Large intestine (tissue), 3 donors: ENCODE measurements around the gene UBE3B. TPM values are rescaled to one million over a fixed set of nuclear protein-coding genes. Genes with fewer than 3 reads are reported as not detected.

Experiments used
- DNase-seq, 2 donors: peaks; one replicate each; pipeline versions ENCODE4 v3.0.0 to v3.0.0-alpha.2; 2013
- H3K27ac ChIP-seq: one replicate; pipeline ENCODE4 v1.5.1; 2013; ENCODE audit warnings: low read length
- H3K27me3 ChIP-seq: 2 replicates; pipeline ENCODE4 v1.6.1; 2013; ENCODE audit warnings: low read length; ENCODE audit not compliant: control insufficient read depth, insufficient read depth
- H3K36me3 ChIP-seq: 2 replicates; pipeline ENCODE4 v1.6.1; 2013; ENCODE audit warnings: low read length; ENCODE audit not compliant: control insufficient read depth, insufficient read depth
- H3K4me1 ChIP-seq: one replicate; pipeline ENCODE4 v1.6.1; 2013; ENCODE audit warnings: low read length; ENCODE audit not compliant: control insufficient read depth, insufficient read depth
- H3K4me3 ChIP-seq: one replicate; pipeline ENCODE4 v1.5.1; 2013; ENCODE audit warnings: low read length
- H3K9me3 ChIP-seq: one replicate; pipeline ENCODE4 v1.6.1; 2013; ENCODE audit warnings: mild to moderate bottlenecking, low read depth, low read length, moderate library complexity; ENCODE audit not compliant: control insufficient read depth
- WGBS: methylation state at CpG from one replicate; pipeline ENCODE4 v1.1.5; 2013; ENCODE audit warnings: low lambda C conversion rate; ENCODE audit not compliant: insufficient coverage; 5-methylcytosine and 5-hydroxymethylcytosine counted together
- polyA plus RNA-seq: library from polyadenylated mRNA; unstranded; fragments of 120-200 nt; gene quantifications from one replicate; pipeline ENCODE4 v1.2.1, GENCODE V29; 2013

The UBE3B gene
- polyA plus RNA-seq, 1 donor = 31.8 TPM

- no peak for DNase-seq
- Histone ChIP-seq H3K4me1 (no peaks in the 10 kb centered on the region), H3K27me3 (peaks cover 38% of the 10 kb centered on the region), H3K9me3 (no peaks in the 10 kb centered on the region), H3K4me3 (no peak overlapping the region), H3K27ac (no peak overlapping the region), H3K36me3 (no peaks in the 10 kb centered on the region)
- WGBS = no CpG with 5 or more reads among the region's 15 CpGs
Measured at GRCh38 chr12:109549613-109550270, 72.3 kb downstream of the UBE3B start.

- H3K36me3 ChIP-seq = no peaks in the 10 kb centered on the region
Measured at GRCh38 chr12:109550281-109550680, 72.8 kb downstream of the UBE3B start.

GRCh38 chr12:109551108-109551507 is 73.7 kb downstream of the UBE3B start:
- WGBS = no CpG with 5 or more reads among the region's 6 CpGs
- H3K27ac ChIP-seq = no peak overlapping the region
- no peak for DNase-seq
- no peak overlapping the region for H3K4me3 ChIP-seq
- peaks cover 38% of the 10 kb centered on the region for H3K27me3 ChIP-seq
- no peaks in the 10 kb centered on the region for H3K9me3 ChIP-seq
- H3K4me1 ChIP-seq = no peaks in the 10 kb centered on the region
- no peaks in the 10 kb centered on the region for H3K36me3 ChIP-seq

More at GRCh38 chr12:109550281-109550680, 72.8 kb downstream of the UBE3B start:
- no CpG with 5 or more reads among the region's 12 CpGs for WGBS
- DNase-seq = no peak
- no peak overlapping the region for H3K27ac ChIP-seq
- H3K9me3 ChIP-seq = no peaks in the 10 kb centered on the region
- no peaks in the 10 kb centered on the region for H3K4me1 ChIP-seq
- peaks cover 38% of the 10 kb centered on the region for H3K27me3 ChIP-seq
- H3K4me3 ChIP-seq = no peak overlapping the region

GRCh38 chr12:109552971-109553370 is 75.5 kb downstream of the UBE3B start:
- Histone ChIP-seq H3K4me3 (no peak overlapping the region), H3K9me3 (no peaks in the 10 kb centered on the region), H3K27me3 (peaks cover 34% of the 10 kb centered on the region), H3K36me3 (no peaks in the 10 kb centered on the region), H3K4me1 (peaks cover 4% of the 10 kb centered on the region), H3K27ac (no peak overlapping the region)
- DNase-seq = no peak
- no CpG with 5 or more reads among the region's 4 CpGs for WGBS

- DNase-seq = no peak
- no CpG with 5 or more reads among the region's 7 CpGs for WGBS
- Histone ChIP-seq H3K36me3 (no peaks in the 10 kb centered on the region), H3K27me3 (peaks cover 29% of the 10 kb centered on the region), H3K4me3 (no peak overlapping the region), H3K9me3 (no peaks in the 10 kb centered on the region), H3K27ac (no peak overlapping the region), H3K4me1 (peaks cover 9% of the 10 kb centered on the region)
Measured at GRCh38 chr12:109553483-109553882, 76.0 kb downstream of the UBE3B start.

GRCh38 chr12:109553906-109554500 is 76.6 kb downstream of the UBE3B start:
- no peak overlapping the region for H3K4me3 ChIP-seq
- H3K9me3 ChIP-seq = no peaks in the 10 kb centered on the region
- DNase-seq = no peak
- 80% methylated on average over 1 of the region's 16 CpGs for WGBS
- peaks cover 25% of the 10 kb centered on the region for H3K27me3 ChIP-seq
- H3K4me1 ChIP-seq = peaks cover 14% of the 10 kb centered on the region
- no peak overlapping the region for H3K27ac ChIP-seq
- no peaks in the 10 kb centered on the region for H3K36me3 ChIP-seq

DNA sequence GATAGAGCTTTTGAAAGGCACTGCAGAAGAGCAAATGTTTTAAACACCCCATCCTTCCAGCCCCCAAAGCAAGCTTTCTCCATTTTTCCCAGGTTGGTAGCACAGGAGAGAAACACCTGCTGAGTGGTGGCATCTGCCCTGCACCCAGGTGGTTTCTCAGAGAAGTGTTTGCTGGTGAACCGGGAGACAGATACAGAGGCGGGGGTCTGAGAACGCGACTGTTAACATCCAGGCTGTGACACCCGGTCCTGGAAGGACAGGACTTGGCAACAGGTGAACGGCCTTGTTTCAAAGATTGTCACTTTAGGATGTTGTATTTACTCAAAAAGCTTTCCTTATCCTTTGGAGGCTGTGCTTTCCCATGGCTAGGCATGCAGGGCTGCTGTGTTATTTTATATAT is 77.3 kb downstream of the UBE3B start:
- no peaks in the 10 kb centered on the region for H3K36me3 ChIP-seq

GRCh38 chr12:109555431-109556315 is 78.2 kb downstream of the UBE3B start:
- no peaks in the 10 kb centered on the region for H3K9me3 ChIP-seq
- peaks cover 3% of the 10 kb centered on the region for H3K36me3 ChIP-seq
- WGBS = 40% methylated on average over 1 of the region's 18 CpGs
- DNase-seq = no peak
- H3K27ac ChIP-seq = no peak overlapping the region
- no peak overlapping the region for H3K4me3 ChIP-seq
- H3K27me3 ChIP-seq = peaks cover 15% of the 10 kb centered on the region
- H3K4me1 ChIP-seq = peaks cover 16% of the 10 kb centered on the region

More for the DNA sequence above, 77.3 kb downstream of the UBE3B start:
- Histone ChIP-seq H3K4me3 (no peak overlapping the region), H3K9me3 (no peaks in the 10 kb centered on the region), H3K27me3 (peaks cover 23% of the 10 kb centered on the region), H3K4me1 (peaks cover 16% of the 10 kb centered on the region), H3K27ac (no peak overlapping the region)
- WGBS = no CpG with 5 or more reads among the region's 6 CpGs
- DNase-seq = no peak

DNA sequence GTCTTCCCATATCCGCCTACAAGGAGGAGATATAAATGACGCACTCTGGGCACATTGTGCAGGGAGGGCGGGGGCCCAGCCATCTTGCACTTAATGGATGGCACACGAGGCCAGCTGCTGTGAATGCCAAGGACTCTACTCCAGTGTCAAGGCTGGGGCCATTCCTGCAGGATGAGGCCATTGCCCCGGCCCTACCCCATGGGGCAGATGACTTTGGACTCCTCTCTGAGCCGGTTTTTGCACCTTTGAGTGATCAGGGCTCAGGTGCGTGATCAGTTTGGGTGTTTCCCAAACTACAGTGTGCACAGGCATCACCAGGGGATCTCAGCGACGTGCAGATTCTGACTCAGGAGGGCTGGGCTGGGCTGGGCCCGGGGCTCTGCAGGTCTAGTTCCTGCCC is 79.8 kb downstream of the UBE3B start:
- peaks cover 11% of the 10 kb centered on the region for H3K36me3 ChIP-seq
- H3K27me3 ChIP-seq = peaks cover 8% of the 10 kb centered on the region
- no peak for DNase-seq
- no CpG with 5 or more reads among the region's 10 CpGs for WGBS
- H3K4me1 ChIP-seq = peaks cover 16% of the 10 kb centered on the region
- peaks cover 3% of the 10 kb centered on the region for H3K9me3 ChIP-seq
- H3K27ac ChIP-seq = no peak overlapping the region
- H3K4me3 ChIP-seq = no peak overlapping the region

- peaks cover 16% of the 10 kb centered on the region for H3K4me1 ChIP-seq
- H3K27ac ChIP-seq = no peak overlapping the region
- H3K4me3 ChIP-seq = no peak overlapping the region
- H3K9me3 ChIP-seq = peaks cover 3% of the 10 kb centered on the region
- no peak for DNase-seq
- H3K27me3 ChIP-seq = peaks cover 6% of the 10 kb centered on the region
- peaks cover 17% of the 10 kb centered on the region for H3K36me3 ChIP-seq
- WGBS = no CpG with 5 or more reads among the region's 12 CpGs
Measured at GRCh38 chr12:109557805-109558204, 80.4 kb downstream of the UBE3B start.
